OCI-LY7 (cell line): ENCODE data around the gene CAPN10. TPM values are rescaled to one million over a fixed set of nuclear protein-coding genes. Genes with fewer than 3 reads are reported as not detected.

Experiments used
- BruUV-seq: library from RNA; stranded (reverse); fragments of 400-500 nt; replicated peaks from 2 replicates; lab custom pipeline; 2021; lab: Mats Ljungman, UMichigan
- CTCF ChIA-PET: fragments of 300-600 bp; sonication (Branson Sonifier 250); formaldehyde crosslinking; loops from one replicate; lab custom pipeline; 2022; ENCODE audit warnings: antibody characterized with exemption; ENCODE audit not compliant: unreplicated experiment; lab: Charles Lee
- POLR2A ChIA-PET: fragments of 300-600 bp; sonication (Branson Sonifier 250); formaldehyde crosslinking; loops from one replicate; lab custom pipeline; 2022; ENCODE audit warnings: antibody characterized with exemption; lab: Charles Lee
- DNase-seq: peaks from one replicate; pipeline ENCODE4 v3.0.0-alpha.2; 2015; ENCODE audit warnings: low spot score
- H2AFZ ChIP-seq: fragments of 200-600 bp; sonication (generic), shearing (Covaris generic); 2 replicates; pipeline ENCODE4 v1.6.1; 2014; ENCODE audit warnings: mild to moderate bottlenecking, antibody characterized with exemption, low read length, moderate library complexity
- H3K27ac ChIP-seq: fragments of 200-600 bp; sonication (generic); 2 replicates; pipeline ENCODE4 v1.5.1; 2014; ENCODE audit warnings: mixed run types, low read depth, mild to moderate bottlenecking, moderate library complexity, low read length, inconsistent platforms; ENCODE audit not compliant: poor library complexity, severe bottlenecking
- H3K36me3 ChIP-seq: fragments of 200-600 bp; sonication (generic); 2 replicates; pipeline ENCODE4 v1.6.1; 2014; ENCODE audit warnings: mild to moderate bottlenecking, antibody characterized with exemption, low read length, moderate library complexity, mixed read lengths; ENCODE audit not compliant: insufficient read depth
- H3K4me1 ChIP-seq: fragments of 200-600 bp; sonication (generic); 2 replicates; pipeline ENCODE4 v1.5.1; 2014; ENCODE audit warnings: mild to moderate bottlenecking, low read length; ENCODE audit not compliant: insufficient read depth, poor library complexity, severe bottlenecking
- H3K4me2 ChIP-seq: fragments of 200-600 bp; sonication (generic); 2 replicates; pipeline ENCODE4 v1.6.1; 2014; ENCODE audit warnings: mild to moderate bottlenecking, low read length
- H3K4me3 ChIP-seq: fragments of 200-600 bp; sonication (generic); 2 replicates; pipeline ENCODE4 v1.5.1; 2014; ENCODE audit warnings: mild to moderate bottlenecking, low read depth, low read length; ENCODE audit not compliant: poor library complexity, severe bottlenecking
- H3K79me2 ChIP-seq: fragments of 200-600 bp; sonication (generic); 2 replicates; pipeline ENCODE4 v1.6.1; 2016; ENCODE audit warnings: low read depth, mild to moderate bottlenecking, low read length, moderate library complexity, mixed read lengths; ENCODE audit not compliant: insufficient read depth
- H3K9me2 ChIP-seq: fragments of 200-600 bp; sonication (generic); 2 replicates; pipeline ENCODE4 v1.6.1; 2016; ENCODE audit warnings: mild to moderate bottlenecking, low read length, mixed read lengths; ENCODE audit not compliant: insufficient read depth
- H3K9me3 ChIP-seq: fragments of 200-600 bp; sonication (generic); 2 replicates; pipeline ENCODE4 v1.6.1; 2014; ENCODE audit warnings: mild to moderate bottlenecking, mixed run types, low read length, mixed read lengths
- H4K20me1 ChIP-seq: fragments of 200-600 bp; sonication (generic); 2 replicates; pipeline ENCODE4 v1.6.1; 2014; ENCODE audit warnings: mild to moderate bottlenecking, antibody characterized with exemption, low read length, moderate library complexity, mixed read lengths; ENCODE audit not compliant: insufficient read depth
- EZH2phosphoT487 ChIP-seq: fragments of 200-600 bp; sonication (generic); IDR thresholded peaks from 2 replicates; pipeline ENCODE4 v1.6.1; 2018; ENCODE audit warnings: low read depth, borderline replicate concordance, mild to moderate bottlenecking, mixed run types, antibody characterized with exemption, low read length, moderate library complexity, mixed read lengths
- intact Hi-C: fragments of 100-400 bp; cut with micrococcal nuclease; formaldehyde crosslinking; loops from one replicate; pipeline ENCODE4 v1.10.0; 2022; ENCODE audit not compliant: unreplicated experiment
- total RNA-seq, 2 experiments: library from RNA; depleted of rRNA in 1 of 2; stranded (reverse); fragments of >200 nt in 1 of 2; shearing (Covaris generic) in 1 of 2; gene quantifications; 2 replicates each; pipeline ENCODE4 v1.2.3, GENCODE V29; 2014 to 2022
- TF ChIP-seq, protein P1 (sequence below): fragments of 200-600 bp; sonication (generic); conservative IDR thresholded peaks from 2 replicates; pipeline ENCODE4 v1.5.1; 2014; ENCODE audit warnings: mild to moderate bottlenecking, antibody characterized with exemption, low read length, moderate library complexity, mixed read lengths

Gene CAPN10
- total RNA-seq, 2 experiments from 2014 or later, result 70.6 to 78.1 TPM

DNA sequence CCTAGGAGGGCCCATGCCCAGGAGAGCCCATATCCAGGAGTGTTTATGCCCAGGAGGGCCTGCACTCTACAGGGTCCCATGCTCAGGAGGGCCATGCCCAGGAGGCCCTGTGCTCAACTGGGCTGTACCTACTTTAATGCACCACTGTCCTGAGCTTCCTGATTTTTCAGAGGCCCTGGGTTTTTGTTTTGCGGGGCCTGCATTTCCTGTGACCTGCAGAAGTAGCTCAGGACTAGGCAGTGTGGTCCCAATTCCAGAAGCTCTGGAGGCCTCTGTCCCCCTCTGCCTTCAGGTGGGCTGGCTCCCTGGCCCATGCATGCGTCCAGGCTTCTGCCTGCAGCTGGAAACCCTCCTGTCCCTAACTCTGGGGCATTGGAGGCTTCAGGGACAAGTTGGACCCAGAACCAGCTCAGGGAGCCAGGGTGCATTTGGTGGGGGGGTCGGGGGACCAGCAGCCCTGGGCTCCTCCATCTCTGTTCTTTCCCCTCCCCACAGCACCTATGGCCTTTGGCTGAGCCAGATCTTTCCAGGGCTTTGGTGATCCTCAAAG lies 49.5 kb downstream of the CAPN10 start:
- Histone ChIP-seq H3K4me2 (no peak overlapping the region), H3K27ac (no peak overlapping the region), H3K9me3 (peaks cover 9% of the 10 kb centered on the region; the same call in 1 of the 2 replicates), H4K20me1 (no peaks in the 10 kb centered on the region), H2AFZ (no peak overlapping the region), H3K4me3 (no peak overlapping the region), H3K9me2 (no peaks in the 10 kb centered on the region), H3K4me1 (no peaks in the 10 kb centered on the region), H3K36me3 (no peaks in the 10 kb centered on the region), H3K79me2 (no peaks in the 10 kb centered on the region)
- intact Hi-C loops, result no loop called here
- ChIA-PET CTCF (no interaction called here), POLR2A (no interaction called here)
- TF ChIP-seq EZH2phosphoT487, result no peak
- TF ChIP-seq, protein P1, sequence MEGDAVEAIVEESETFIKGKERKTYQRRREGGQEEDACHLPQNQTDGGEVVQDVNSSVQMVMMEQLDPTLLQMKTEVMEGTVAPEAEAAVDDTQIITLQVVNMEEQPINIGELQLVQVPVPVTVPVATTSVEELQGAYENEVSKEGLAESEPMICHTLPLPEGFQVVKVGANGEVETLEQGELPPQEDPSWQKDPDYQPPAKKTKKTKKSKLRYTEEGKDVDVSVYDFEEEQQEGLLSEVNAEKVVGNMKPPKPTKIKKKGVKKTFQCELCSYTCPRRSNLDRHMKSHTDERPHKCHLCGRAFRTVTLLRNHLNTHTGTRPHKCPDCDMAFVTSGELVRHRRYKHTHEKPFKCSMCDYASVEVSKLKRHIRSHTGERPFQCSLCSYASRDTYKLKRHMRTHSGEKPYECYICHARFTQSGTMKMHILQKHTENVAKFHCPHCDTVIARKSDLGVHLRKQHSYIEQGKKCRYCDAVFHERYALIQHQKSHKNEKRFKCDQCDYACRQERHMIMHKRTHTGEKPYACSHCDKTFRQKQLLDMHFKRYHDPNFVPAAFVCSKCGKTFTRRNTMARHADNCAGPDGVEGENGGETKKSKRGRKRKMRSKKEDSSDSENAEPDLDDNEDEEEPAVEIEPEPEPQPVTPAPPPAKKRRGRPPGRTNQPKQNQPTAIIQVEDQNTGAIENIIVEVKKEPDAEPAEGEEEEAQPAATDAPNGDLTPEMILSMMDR, result no peak
- no TSS peak for BruUV-seq
- no peak for DNase-seq

DNA sequence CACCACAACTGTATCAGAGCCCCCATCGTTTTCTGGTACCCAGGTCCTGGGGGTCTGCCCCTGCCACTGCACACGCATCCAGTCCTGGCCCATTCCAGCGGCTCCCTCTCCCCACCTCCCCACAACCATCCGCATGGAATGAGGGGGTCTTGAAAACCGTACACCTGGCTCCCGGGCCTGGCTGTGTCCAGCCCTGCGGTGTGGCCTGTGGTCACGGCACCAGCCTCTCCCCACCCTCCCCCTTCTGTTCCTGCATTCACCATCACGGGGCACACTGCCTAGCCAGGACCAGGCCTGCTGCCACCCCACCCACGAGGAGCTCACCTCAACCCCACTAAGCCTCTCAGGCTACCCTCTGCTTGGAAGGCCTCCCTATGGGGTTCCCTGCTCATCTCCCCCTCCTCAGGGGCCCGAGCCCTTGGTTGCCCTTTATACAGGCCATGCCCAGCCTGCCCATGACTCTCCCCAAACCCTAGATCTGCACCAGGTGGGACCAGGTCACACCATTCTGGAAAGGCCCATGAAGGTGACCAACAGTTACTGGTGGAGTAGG lies 50.1 kb downstream of the CAPN10 start:
- Histone ChIP-seq H3K4me2 (no peak overlapping the region), H2AFZ (no peak overlapping the region), H3K79me2 (no peaks in the 10 kb centered on the region), H3K4me1 (no peaks in the 10 kb centered on the region), H3K4me3 (no peak overlapping the region), H4K20me1 (no peaks in the 10 kb centered on the region), H3K9me2 (no peaks in the 10 kb centered on the region), H3K27ac (no peak overlapping the region), H3K9me3 (peaks cover 9% of the 10 kb centered on the region; the same call in 1 of the 2 replicates), H3K36me3 (no peaks in the 10 kb centered on the region)
- intact Hi-C loops, result no loop called here
- DNase-seq, result no peak
- ChIA-PET POLR2A (no interaction called here), CTCF (no interaction called here)
- no TSS peak for BruUV-seq
- no peak for TF ChIP-seq EZH2phosphoT487
- TF ChIP-seq, protein P1, result no peak

DNA sequence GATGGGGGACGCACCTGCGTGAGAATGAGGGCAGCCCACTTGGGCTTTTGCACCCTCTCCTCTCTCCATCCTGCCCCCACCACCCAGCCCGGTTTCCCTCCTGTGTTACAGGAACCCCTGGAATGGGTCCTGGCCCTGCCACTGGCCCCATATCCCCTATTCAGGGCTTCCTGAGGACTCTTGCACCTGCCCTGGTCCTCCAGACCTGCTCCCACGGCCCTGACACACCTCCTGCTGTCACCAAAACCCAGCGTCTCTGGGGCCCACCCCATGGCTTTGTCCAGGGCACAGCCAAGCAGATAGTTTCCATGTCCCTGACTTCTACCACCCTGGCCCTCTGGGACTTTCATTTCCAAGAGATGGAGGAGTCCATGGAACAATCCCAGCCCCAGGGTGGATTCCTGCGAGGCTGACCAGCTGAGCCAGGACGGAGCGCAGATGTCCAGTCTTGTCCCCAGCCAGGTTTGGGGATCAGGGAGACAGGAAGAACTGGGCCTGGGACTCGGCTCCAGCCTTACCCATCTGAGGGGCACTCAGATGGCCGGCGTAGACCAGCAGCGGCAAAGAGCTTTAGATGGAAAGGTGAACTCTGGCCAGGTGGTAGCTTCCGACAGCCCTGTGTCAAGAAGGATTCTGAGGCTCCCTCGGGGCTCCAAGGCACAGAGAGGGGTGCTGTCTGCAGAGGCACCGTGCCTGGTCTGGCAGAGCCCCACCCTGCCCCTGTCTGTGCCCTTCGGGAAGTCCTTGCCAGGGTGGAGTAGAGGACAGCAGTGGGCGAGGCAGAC lies 50.8 kb downstream of the CAPN10 start:
- BruUV-seq, result no TSS peak
- Histone ChIP-seq H3K36me3 (no peaks in the 10 kb centered on the region), H3K9me2 (no peaks in the 10 kb centered on the region), H2AFZ (no peak overlapping the region), H3K9me3 (peaks cover 9% of the 10 kb centered on the region; the same call in 1 of the 2 replicates), H3K4me1 (no peaks in the 10 kb centered on the region), H4K20me1 (no peaks in the 10 kb centered on the region), H3K4me2 (no peak overlapping the region), H3K4me3 (no peak overlapping the region), H3K27ac (no peak overlapping the region), H3K79me2 (no peaks in the 10 kb centered on the region)
- POLR2A ChIA-PET, result no interaction called here
- intact Hi-C loops, result no loop called here
- CTCF ChIA-PET, result no interaction called here
- no peak for TF ChIP-seq EZH2phosphoT487
- TF ChIP-seq, protein P1, result no peak
- DNase-seq, result no peak
